HL-60 (cell line): ENCODE results near the gene CGA.
A peak's percentile ranks its signal among the peaks of the same experiment; 100 is the strongest.

Source experiments
- CTCF ChIP-seq: IDR thresholded peaks from one replicate; pipeline ENCODE4 v1.5.1; 2011; ENCODE audit warnings: low read length, control low read depth, inconsistent platforms; ENCODE audit not compliant: insufficient read depth
- POLR2AphosphoS5 ChIP-seq: IDR thresholded peaks from 2 replicates; pipeline ENCODE4 v1.6.1; 2012; ENCODE audit warnings: low read depth

GRCh38 chr6:87078983-87079616 is 15.8 kb downstream of the CGA start:
- TF ChIP-seq CTCF: peak; percentile 78
- TF ChIP-seq POLR2AphosphoS5: no peak
